GM18508 (cell line): ENCODE data around the gene PPP2R2C.

Experiments
- ATAC-seq: cut with Tn5 transposase; IDR thresholded peaks from one replicate; pipeline ENCODE4 v1.9.1; 2021; ENCODE audit warnings: moderate number of reproducible peaks; ENCODE audit not compliant: insufficient read depth, unreplicated experiment

The PPP2R2C gene

GRCh38 chr4:6472387-6473263 lies at the start of gene PPP2R2C:
Gene PPP2R2C, minus strand, starts transcription at chr4:6472614. Its CDS starts 385 bp downstream, at chr4:6472229.
- no peak for ATAC-seq

DNA sequence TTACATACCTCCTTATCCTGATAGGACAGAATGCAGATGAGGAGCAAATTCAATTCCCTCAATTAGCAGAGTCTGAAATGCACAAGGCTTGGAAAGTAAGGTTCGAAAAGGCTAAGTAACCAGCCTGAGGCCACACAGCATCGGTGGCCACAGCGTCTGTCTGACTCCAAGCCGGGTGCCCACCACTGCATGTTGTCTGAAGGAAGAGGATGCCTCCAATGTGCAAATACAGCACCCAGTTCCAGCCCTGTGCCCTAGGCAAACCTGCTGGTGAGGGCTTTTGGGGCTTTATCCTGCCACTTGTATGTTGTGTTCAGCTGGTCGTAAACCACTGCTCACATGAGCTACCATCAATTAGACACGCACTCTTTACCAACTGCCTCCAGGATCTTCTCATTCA lies 48.6 kb upstream of the PPP2R2C start:
- ATAC-seq, result no peak

- no peak for ATAC-seq
Measured at GRCh38 chr4:6520051-6520636, 47.7 kb upstream of the PPP2R2C start.

- ATAC-seq, result no peak
Measured at GRCh38 chr4:6517171-6517570, 44.8 kb upstream of the PPP2R2C start.

GRCh38 chr4:6516762-6517161 lies 44.3 kb upstream of the PPP2R2C start:
- no peak for ATAC-seq

DNA sequence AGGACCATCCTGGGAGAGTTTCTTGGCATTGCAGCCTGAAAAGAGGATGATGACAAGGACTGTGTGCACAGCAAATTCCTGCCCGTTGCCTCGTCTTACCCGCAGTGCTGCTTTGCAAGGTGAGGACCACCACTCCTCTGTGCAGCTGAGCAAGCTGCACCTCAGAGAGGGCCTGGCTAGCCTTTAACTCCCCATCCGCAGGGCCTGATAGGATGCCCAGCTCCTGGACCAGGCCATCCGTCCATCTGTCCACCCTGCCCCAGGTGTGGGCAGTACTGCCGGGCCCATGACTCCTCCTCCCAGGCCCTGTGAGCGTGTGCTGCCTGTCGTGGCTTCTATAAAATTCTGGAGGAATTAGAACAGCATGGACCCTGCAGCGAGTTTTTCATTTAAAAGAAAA lies 43.9 kb upstream of the PPP2R2C start:
- no peak for ATAC-seq

GRCh38 chr4:6513678-6514077 lies 41.3 kb upstream of the PPP2R2C start:
- ATAC-seq, result no peak

DNA sequence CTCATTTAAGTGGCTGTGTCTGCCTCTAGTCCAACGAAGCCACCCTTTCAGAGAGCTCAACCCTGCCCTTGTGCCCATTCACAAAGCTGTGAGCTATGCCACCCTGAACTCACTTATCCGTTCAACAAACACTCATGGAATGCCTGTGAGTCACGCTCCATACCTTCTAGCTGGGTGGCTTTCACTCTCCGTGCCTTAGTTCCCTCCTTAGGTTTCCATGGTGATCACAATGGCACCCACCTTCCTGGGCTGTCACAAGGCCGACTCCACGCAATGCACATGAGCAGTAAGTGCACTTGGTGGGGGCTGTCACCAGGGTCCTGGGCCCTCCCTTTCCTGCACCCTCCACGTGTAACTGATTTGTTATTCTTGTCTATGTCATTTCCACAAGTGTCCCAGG lies 37.2 kb upstream of the PPP2R2C start:
- no peak for ATAC-seq

GRCh38 chr4:6507345-6507744 lies 34.9 kb upstream of the PPP2R2C start:
- no peak for ATAC-seq

DNA sequence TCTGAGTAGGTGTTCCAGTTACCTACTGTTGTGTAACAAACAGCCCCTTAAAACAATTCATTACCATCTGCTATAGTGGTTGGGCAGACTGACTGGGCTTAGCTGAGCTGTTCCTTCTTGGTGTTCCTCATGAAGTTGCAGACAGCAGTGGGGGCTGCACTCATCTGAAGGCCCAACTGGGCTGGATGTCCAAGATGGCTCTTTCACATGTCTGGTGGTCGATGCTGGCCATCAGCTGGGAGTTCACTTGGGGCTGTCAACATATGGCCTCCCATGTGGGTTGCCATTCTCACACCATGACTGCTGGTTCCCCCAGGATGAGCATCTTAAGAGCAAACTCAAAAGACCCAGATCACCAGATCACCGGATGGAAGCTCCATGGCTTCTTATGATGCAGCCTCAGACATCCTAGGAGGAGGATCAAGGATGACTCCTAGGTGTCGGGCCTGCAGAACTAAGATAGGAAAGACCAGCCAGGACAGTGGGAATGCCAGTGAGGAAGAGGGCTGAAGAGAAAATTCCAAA lies 34.3 kb upstream of the PPP2R2C start:
- no peak for ATAC-seq

DNA sequence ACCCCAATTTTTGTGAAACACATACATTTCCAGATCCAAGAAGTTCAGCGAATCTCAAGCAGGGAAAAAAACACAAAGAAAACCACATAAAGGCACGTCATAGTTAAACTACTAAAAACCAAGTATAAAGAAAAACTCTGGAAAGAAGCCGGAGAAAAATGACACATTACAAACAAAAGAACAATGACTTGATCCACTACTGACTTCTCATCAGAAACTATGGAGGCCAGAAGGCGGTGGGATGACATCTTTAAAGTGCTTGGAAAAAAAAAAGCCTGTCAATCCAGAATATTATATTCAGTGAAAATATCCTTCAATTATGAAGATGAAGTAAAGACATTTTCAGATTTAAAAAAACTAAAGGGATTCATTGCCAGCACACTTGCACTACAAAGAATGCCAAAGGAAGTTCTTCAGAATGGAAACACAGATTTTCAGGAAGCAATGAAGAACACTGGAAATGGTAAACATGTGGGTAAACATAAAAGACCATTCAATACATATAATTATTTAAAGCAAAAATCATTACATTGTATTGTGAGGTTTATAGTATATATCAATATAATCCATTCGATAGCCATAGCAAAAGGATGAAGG lies 32.6 kb upstream of the PPP2R2C start:
- no peak for ATAC-seq

- ATAC-seq, result no peak
Measured at GRCh38 chr4:6502747-6503465, 30.5 kb upstream of the PPP2R2C start.

- ATAC-seq, result no peak
Measured at GRCh38 chr4:6502147-6502546, 29.7 kb upstream of the PPP2R2C start.

DNA sequence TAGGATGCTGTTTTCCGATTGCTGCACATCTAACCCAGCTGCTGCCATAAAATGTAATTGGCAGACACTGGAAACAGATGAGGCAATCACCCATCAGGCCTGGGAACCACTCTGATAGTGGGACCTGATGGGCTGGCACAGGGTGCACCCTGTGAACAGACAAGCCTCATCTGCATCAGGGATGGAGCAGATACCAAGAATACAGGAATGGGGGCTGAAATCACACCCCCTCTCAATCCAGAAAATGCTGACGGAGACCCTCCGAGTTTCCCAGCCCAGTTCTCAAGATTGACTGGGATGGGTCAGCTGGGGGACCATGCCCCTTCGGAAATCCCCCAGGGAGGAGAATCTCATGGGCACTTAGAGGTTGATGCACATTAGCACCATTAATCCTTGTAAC lies 28.8 kb upstream of the PPP2R2C start:
- no peak for ATAC-seq

DNA sequence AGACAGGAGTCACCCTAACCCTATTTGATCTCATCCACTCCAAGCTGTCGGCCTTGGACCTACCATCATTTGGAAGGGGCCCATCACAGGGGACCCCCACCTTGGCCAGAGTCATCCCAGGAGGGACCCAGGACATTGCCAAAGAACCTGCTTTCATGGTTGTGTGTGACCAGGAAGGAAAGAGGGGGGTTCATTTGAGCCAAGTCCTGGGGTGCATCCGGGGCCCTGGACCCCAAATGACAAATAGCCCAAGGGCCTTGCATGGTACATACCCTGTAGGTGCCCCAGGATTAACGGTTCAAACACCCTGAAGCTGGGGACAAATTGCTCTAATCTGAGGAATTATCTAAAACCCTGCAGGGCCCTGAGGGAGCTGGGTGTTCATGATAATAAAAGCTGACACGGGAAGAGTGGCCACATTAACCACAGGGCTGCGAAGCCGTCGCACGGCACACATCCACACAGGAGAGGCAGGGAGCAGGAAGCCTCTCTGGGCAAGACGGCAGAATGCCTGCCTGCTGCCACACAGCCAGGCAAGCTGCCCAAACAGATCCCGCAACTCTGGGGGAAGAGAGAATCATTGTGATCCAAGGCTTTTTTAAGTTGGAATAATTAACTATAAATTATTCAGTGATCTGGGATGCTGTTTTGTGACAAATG lies 28.2 kb upstream of the PPP2R2C start:
- ATAC-seq, result no peak

DNA sequence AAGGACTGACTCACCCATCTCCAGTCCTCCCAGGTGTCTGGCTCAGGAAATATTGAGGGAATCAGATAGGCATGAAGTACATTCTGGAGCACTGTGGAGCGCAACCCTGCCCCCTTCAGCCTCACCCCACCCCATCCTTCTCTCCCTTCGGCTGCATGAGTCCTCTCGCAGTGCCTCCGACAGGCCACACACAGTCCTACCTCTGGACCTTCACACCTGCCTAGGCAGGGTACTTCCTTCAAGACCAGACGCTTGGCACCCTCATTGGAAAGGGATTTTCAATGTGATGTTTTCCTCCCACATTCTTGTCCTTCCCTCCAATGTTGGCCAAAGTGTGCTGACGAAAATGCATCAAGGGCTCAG lies 26.8 kb upstream of the PPP2R2C start:
- no peak for ATAC-seq

- no peak for ATAC-seq
Measured at GRCh38 chr4:6498511-6499237, 26.3 kb upstream of the PPP2R2C start.

- ATAC-seq, result no peak
Measured at GRCh38 chr4:6497796-6498195, 25.4 kb upstream of the PPP2R2C start.

- ATAC-seq, result no peak
Measured at GRCh38 chr4:6495736-6496135, 23.3 kb upstream of the PPP2R2C start.

DNA sequence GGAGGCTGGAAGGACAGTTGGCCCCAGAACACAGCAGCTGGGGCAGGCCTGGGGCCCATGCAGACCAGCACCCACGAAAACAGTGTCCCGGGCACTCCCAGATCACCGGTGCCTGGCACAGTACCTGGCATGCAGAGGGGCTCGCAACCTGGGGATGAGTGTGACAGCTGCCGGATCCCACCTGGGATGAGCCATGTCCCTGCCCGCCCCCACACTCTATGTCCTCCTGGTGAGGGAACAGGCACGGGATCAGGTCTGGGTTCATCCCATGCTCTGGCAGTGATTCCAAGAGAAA lies 22.8 kb upstream of the PPP2R2C start:
- no peak for ATAC-seq
